ENCODE results near the gene FBXL3. TPM values are rescaled to one million over a fixed set of nuclear protein-coding genes. Genes with fewer than 3 reads are reported as not detected.
A peak's percentile ranks its signal among the peaks of the same experiment; 100 is the strongest.

FBXL3 gene
- total RNA-seq, 1 experiment from 2014 or later = 16.7 TPM

DNA sequence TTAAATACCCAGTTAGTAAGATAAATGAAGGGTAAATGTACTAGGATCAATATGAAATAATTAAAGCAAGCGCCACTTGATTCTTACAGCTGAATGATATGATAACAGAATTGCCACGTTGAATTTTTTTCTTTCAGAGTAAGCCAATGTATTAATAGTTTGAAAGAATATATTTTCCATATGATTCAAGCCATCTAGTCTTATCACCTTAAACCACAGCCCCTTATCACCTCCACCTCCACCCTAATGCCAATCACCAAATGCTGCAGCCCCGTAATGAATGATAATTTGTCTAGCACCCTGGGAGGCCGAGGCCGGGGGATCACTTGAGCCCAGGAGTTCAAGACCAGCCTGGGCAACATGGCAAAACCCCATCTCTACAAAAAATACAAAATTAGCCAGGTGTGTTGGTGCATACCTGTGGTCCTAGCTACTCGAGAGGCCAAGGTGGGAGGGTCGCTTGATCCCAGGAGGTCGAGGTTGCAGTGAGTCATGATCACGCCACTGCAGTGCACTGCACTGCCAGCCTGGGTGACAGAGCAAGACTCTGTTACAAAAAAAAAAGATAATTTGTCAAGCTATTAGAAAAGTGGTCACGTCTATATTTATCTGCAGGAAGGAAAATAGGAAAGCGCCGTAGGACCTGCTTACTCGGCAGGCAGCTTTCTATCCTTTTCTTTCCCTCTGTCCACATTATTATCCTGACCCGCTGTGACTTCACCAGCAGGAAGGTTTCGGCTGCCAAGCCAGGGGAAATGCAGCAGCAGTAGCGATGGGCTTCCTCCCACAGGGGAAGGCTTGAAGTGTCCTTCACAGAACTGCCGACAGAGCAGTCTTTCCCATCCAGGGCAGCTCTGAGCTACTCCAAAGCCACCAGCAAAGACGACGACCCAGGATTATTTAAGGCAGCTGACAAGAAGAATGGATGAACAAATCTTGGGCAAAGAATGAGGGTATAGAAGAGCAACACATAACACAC is 54.8 kb downstream of the FBXL3 start:
- no peak overlapping the region for H2BK5ac ChIP-seq (ENCODE audit: insufficient read length, low read length)
- no peaks in the 10 kb centered on the region for H4K20me1 ChIP-seq (ENCODE audit: control insufficient read depth, insufficient read depth, insufficient read length)
- H2BK120ac ChIP-seq (ENCODE audit: low read depth, low read length, poor library complexity, severe bottlenecking) = no peak overlapping the region
- H3K4me2 ChIP-seq (ENCODE audit: insufficient read depth, insufficient read length, low read length) = no peak overlapping the region
- H3K14ac ChIP-seq (ENCODE audit: insufficient read depth, low read length) = no peak overlapping the region
- no peak overlapping the region for H3K9ac ChIP-seq (ENCODE audit: extremely low read depth, insufficient read length, low read length)
- no peak overlapping the region for H3K23ac ChIP-seq (ENCODE audit: insufficient read length, low read depth, low read length)
- H2BK12ac ChIP-seq (ENCODE audit: insufficient read length, low read depth, low read length) = peak overlapping the region; percentile 82
- no peak overlapping the region for H2BK15ac ChIP-seq (ENCODE audit: low read depth, low read length)
- no peak overlapping the region for H2AK5ac ChIP-seq (ENCODE audit: insufficient read length, low read length)
- DNase-seq = peak; percentile 33
- H4K91ac ChIP-seq (ENCODE audit: insufficient read length, low read depth, low read length) = no peak overlapping the region
- H3K56ac ChIP-seq (ENCODE audit: insufficient read length, low read depth, low read length) = no peak overlapping the region
- H3K27ac Mint-ChIP-seq = peak overlapping the region in 1 of 3 experiments; percentile 93; a peak in 1 of 7 replicates
- H3K27me3 ChIP-seq (ENCODE audit: insufficient read depth, low read length) = no peaks in the 10 kb centered on the region
- no peaks in the 10 kb centered on the region for H3K79me2 ChIP-seq (ENCODE audit: insufficient read depth, low read length)
- no peaks in the 10 kb centered on the region; the same call in 1 of the 2 replicates for H3K27me3 Mint-ChIP-seq (ENCODE audit: low read depth)
- no peak overlapping the region for H3K27ac ChIP-seq (ENCODE audit: insufficient read length, low read depth, low read length)
- no peak overlapping the region for H2BK20ac ChIP-seq (ENCODE audit: low read depth, low read length, poor library complexity, severe bottlenecking)
- TF ChIP-seq, protein P1, sequence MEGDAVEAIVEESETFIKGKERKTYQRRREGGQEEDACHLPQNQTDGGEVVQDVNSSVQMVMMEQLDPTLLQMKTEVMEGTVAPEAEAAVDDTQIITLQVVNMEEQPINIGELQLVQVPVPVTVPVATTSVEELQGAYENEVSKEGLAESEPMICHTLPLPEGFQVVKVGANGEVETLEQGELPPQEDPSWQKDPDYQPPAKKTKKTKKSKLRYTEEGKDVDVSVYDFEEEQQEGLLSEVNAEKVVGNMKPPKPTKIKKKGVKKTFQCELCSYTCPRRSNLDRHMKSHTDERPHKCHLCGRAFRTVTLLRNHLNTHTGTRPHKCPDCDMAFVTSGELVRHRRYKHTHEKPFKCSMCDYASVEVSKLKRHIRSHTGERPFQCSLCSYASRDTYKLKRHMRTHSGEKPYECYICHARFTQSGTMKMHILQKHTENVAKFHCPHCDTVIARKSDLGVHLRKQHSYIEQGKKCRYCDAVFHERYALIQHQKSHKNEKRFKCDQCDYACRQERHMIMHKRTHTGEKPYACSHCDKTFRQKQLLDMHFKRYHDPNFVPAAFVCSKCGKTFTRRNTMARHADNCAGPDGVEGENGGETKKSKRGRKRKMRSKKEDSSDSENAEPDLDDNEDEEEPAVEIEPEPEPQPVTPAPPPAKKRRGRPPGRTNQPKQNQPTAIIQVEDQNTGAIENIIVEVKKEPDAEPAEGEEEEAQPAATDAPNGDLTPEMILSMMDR (conservative IDR thresholded peaks at IDR 0.05) = no peak
- no peak overlapping the region for H3K4ac ChIP-seq (ENCODE audit: low read depth, low read length)
- H3K9me3 Mint-ChIP-seq = no peaks in the 10 kb centered on the region
- no peaks in the 10 kb centered on the region; the same call in 1 of the 2 replicates for H3K4me1 ChIP-seq (ENCODE audit: insufficient read depth, low read length)
- no peak overlapping the region for H3T11ph ChIP-seq (ENCODE audit: low read length)
- no peak overlapping the region for H3K4me3 Mint-ChIP-seq
- H2AFZ ChIP-seq (ENCODE audit: low read length) = no peak overlapping the region
- peaks cover 12 to 14% of the 10 kb centered on the region in 2 experiments for H3K4me1 Mint-ChIP-seq
- no peaks in the 10 kb centered on the region for H3K79me1 ChIP-seq (ENCODE audit: insufficient read depth, low read depth, low read length, poor library complexity, severe bottlenecking)
- H4K8ac ChIP-seq (replicated peaks; ENCODE audit: insufficient read length, low read depth, low read length) = no peak overlapping the region
- no CpG with 5 or more reads among the region's 19 CpGs for WGBS (ENCODE audit: extremely low coverage, insufficient read length, low lambda C conversion rate)
- no peak overlapping the region for H4K5ac ChIP-seq (ENCODE audit: insufficient read length, low read depth, low read length)
- H3K36me3 Mint-ChIP-seq (ENCODE audit: insufficient read depth in 1 of 3, low read depth in 3 of 3) = no peaks in the 10 kb centered on the region
- peak overlapping the region; percentile 79 for H3K18ac ChIP-seq (ENCODE audit: insufficient read length, low read depth, low read length)
- H3K23me2 ChIP-seq (ENCODE audit: insufficient read length, low read depth, low read length, poor library complexity, severe bottlenecking) = no peaks in the 10 kb centered on the region
- no peaks in the 10 kb centered on the region for H3K9me3 ChIP-seq (ENCODE audit: control insufficient read depth, low read depth, low read length)

Measured in H9 (cell line).